HG03097 (cell line): ENCODE measurements around the gene PLPPR1.

Experiments
- ATAC-seq: cut with Tn5 transposase; IDR thresholded peaks from one replicate; pipeline ENCODE4 v1.9.1; 2021; ENCODE audit not compliant: unreplicated experiment, low FRiP score

Gene PLPPR1

GRCh38 chr9:101197026-101197425, 168.5 kb downstream of the PLPPR1 start:
- ATAC-seq: no peak

DNA sequence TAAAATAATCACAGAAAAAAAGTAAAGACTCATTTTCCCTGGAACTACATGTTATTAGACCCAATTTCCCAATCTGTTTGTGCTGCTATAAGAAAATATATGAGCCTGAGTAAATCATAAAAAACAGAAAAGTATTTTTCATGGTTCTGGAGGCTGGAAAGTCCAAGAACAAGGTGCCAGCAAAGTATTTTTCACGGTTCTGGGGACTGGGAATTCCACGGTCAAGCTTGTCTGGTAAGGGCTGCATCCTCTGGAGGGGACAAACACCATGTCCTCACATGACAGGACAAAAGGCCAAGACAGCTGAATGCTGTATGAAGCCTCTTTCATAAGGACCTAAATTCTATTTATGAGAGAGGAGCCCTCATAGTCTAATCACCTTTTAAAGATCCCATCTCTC, 172.3 kb downstream of the PLPPR1 start:
- no peak for ATAC-seq

GRCh38 chr9:101201630-101202029, 173.1 kb downstream of the PLPPR1 start:
- ATAC-seq: no peak

DNA sequence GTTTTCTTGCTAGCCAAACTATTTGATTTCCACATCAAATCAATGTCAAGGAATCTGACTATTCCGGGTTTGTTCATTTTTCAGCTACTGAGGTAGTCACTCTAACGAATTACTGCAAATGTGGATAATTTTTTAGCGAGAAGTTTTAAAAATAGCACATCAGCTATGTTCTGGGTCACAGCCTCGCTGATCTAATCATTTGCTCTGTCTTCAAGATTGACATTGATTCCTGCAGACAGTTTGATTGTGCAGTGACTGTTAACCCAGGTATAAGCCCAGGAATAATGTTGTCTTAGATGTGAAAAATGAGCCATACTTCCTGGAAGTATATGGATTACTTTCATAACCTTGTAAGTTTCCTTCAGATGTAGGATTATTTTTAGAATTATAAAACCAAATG, 181.1 kb downstream of the PLPPR1 start:
- no peak for ATAC-seq

DNA sequence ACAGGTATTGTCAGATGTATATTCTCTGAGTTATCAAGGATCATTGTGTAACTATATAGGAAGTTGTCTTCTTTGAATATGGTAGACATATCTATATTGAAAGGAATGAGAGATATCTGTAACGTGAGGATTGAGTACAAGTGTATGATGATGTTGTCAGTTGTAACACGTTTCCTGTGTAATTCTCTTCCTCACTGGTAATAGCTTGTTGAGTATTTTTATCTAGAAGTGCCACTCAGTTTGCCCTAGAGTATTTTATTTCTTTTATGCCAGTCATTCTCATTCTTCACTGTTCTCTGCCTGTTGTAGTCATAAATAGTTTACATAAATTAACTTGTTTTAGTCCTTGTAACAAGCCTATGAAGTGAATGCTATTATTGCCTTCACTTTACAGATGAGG, 184.1 kb downstream of the PLPPR1 start:
- no peak for ATAC-seq

- ATAC-seq: no peak
Measured at GRCh38 chr9:101219030-101219429, 190.5 kb downstream of the PLPPR1 start.

DNA sequence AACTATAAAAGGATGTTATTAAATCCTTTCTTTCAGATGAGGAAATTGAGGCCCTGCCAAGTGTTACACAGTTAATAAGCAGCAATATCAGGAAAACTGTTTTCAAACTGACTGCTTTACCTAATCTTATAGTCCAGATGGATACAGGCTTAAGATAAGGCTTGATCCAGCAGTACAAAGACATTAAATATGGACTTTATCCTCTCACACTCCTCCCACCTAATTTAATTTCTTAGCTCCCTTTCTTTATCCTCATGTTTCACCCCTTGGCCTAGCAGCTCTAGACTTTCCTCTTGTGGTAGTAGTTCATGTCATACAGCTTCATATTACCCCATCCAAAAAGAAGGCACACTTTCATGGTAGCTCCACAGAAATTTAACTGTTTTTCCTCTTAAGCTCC, 191.8 kb downstream of the PLPPR1 start:
- ATAC-seq: no peak

GRCh38 chr9:101225271-101225670, 196.7 kb downstream of the PLPPR1 start:
- ATAC-seq: no peak

DNA sequence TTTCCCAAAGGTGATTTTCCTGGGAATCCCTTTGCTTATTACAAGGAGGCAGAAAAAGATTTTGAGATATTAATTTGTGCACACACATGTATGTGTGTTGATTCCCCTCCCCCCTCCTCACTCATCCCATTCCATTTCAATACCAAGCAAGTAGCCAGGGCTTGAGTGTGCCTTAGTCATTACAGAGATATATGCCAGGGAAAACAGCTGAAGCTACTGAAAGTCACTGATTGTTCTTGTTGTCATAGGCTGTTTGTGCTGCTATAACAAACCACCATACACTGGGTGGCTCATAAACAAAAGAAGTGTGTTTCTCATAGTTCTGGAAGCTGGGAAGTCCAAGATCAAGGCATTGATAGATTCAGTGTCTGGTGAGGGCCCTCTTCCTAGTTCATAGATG, 197.6 kb downstream of the PLPPR1 start:
- no peak for ATAC-seq

- no peak for ATAC-seq
Measured at GRCh38 chr9:101226803-101227202, 198.3 kb downstream of the PLPPR1 start.

DNA sequence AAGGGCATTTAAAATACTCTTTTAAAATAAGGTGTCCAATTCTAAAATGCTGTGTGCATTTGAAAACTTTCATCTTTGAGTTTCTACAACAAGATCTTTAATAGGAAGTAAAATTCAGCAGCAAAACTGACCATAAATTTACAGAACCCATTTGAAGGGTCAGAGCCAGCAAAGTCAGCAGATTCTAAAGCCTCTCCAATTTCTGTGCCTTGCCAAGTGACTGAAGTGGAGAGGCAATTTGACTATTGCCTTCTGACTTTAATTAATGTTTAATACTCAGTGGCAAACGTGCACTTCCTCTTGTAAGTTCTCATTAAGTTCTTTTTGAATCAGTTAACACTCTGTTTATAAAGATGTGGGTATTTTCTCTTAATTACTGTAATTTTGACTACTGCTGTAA, 201.1 kb downstream of the PLPPR1 start:
- no peak for ATAC-seq

GRCh38 chr9:101232405-101232977, 204.0 kb downstream of the PLPPR1 start:
- no peak for ATAC-seq

DNA sequence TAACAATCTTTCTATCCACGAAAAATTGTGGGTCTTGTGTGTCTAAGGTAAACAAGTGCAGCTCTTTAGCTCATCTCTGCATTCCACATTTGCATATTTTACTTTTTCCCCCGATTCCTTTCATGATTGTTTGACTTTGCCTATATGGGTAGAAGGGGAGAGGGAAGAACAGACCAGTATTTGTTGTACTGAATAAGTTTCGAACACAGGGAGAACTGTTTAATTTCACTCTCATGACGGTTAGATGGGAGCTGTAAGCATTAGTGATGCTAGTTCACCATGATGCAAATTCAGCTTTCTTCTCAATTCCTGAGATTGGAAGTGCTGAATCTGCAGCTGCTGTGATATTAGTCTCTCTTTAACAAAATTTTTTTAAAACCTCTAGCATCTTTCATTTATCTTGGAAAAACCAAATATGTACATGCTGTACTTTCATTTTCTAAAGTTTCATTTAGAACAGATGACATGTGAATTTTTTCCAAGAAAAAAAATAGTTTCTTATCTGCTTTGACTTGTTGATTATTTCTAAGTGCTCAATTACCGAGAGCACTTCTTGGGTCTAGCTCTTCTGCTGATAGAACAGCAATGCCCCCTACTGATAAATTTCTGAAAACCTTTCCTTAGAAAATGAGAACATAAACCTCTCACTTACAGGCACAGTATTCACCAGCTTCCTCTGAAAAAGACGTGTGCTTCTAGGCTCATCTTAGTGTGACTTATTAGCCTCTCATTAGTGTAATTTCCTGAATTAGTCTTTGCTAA, 206.8 kb downstream of the PLPPR1 start:
- ATAC-seq: no peak

DNA sequence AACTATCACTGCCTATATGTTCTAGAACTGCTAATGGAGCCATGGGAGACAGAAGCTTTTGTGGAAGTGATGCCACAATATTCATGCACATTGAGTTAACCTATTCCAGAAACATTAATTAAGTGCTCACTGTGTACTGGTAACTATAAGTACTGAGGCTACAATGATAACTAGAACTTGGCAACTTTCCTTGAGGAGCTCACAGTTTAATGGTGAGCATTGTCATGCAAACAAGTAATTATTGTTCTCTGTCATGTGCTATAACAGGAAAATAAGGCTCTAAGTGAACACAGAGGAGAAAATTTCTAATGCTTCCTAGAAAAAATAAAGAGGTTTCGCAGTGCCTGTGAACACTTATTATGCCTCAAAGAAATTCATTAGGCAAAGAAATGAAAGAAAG, 214.1 kb downstream of the PLPPR1 start:
- no peak for ATAC-seq

GRCh38 chr9:101246691-101247090, 218.2 kb downstream of the PLPPR1 start:
- no peak for ATAC-seq

- ATAC-seq: no peak
Measured at GRCh38 chr9:101247297-101247696, 218.8 kb downstream of the PLPPR1 start.

DNA sequence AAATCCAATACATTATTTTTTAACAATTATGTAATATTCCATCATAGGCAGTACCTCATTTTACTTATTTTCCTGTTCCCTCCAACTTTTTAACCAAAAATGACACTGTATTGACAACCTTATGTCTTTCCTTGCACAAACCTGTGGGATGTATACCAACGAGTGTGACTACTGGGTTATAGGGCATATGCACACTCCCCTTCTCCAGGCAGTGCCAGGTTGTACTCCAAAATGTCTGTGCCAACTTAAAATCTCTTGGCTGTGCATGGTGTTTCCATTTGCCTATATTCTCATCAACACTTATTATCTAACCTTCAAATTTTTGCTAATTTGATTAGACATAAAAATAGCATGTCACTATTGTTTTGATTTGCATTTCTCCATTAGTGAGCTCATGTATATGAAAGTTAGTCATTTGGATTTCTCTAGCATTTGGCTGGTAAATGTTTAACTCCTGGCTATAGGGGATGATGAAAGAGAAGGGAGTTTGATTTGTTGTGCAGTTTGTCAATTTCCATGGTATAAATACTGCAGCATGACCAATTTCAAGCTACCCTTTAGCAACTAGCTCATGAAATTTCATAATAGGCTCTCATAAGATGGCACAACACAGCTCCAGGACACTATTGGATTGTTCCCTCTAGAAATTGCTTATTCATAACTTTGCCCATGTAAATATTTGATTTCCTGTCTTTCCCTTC, 226.4 kb downstream of the PLPPR1 start:
- no peak for ATAC-seq

- ATAC-seq: no peak
Measured at GRCh38 chr9:101264727-101265126, 236.2 kb downstream of the PLPPR1 start.

DNA sequence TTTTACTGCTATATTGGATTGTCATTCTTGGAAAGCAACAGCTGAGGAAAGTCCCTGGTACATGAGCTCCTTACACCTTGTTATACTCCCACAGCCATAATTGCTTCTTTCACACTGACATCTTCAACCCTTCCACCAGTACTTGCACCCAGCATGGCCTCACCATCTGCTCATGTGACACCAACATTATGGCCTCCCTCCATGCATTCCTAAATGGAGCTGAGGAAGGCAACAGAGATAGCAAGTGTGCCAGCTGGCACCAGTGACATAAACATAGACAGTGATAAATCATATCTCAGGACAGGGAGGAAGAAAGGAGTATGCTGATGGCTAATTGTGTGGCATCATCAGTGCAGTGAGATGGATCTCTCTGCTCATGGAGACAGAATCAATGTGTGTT, 236.7 kb downstream of the PLPPR1 start:
- no peak for ATAC-seq

DNA sequence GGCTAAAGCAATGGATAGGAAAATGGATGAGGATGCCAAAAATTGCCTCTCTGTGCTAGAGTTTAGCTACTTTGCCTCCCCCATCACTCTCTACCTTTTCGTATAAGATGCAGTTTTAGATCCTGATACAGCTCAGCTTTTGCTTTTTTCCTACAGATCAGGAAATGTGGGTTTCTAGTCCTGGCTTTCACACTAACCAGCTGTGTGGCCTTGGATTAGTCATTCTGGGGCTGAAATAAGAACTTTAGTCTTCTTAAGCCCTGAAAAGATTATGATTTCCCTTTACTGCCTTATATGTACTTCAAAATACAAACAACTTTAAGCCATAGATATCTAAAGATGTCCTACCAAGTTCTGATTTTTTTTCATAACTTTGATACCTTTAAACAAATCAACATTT, 239.9 kb downstream of the PLPPR1 start:
- ATAC-seq: no peak

GRCh38 chr9:101269591-101270283, 241.2 kb downstream of the PLPPR1 start:
- ATAC-seq: no peak
